GM12873 (cell line): ENCODE measurements around the gene C6orf163.

Experiments
- TF ChIP-seq, protein P1 (sequence below): IDR thresholded peaks from 2 replicates; pipeline ENCODE4 v1.5.1; 2012; ENCODE audit warnings: low read depth, mild to moderate bottlenecking, moderate library complexity, low read length, control low read depth; ENCODE audit not compliant: insufficient read depth; ENCODE audit errors: missing control alignments

C6orf163 gene

DNA sequence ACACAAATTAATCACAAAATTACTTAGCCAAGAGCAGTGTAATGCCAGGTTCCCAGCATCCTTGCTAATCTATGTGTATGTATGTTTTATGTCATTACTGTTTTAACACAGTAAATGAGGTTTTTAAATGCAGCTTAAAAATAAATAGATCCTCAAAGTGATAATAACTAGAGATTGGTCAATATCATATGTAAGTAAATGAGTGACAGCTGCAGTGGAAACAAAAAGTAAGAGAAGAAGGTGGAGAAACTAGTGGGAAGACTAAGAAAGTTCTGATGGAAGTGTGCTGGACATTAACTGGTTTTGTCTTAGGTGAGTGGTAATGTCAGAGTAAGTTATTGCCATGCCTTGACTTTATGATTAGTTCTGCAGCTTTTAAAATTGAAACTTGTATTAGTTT is 13.7 kb upstream of the C6orf163 start:
- TF ChIP-seq, protein P1, sequence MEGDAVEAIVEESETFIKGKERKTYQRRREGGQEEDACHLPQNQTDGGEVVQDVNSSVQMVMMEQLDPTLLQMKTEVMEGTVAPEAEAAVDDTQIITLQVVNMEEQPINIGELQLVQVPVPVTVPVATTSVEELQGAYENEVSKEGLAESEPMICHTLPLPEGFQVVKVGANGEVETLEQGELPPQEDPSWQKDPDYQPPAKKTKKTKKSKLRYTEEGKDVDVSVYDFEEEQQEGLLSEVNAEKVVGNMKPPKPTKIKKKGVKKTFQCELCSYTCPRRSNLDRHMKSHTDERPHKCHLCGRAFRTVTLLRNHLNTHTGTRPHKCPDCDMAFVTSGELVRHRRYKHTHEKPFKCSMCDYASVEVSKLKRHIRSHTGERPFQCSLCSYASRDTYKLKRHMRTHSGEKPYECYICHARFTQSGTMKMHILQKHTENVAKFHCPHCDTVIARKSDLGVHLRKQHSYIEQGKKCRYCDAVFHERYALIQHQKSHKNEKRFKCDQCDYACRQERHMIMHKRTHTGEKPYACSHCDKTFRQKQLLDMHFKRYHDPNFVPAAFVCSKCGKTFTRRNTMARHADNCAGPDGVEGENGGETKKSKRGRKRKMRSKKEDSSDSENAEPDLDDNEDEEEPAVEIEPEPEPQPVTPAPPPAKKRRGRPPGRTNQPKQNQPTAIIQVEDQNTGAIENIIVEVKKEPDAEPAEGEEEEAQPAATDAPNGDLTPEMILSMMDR: no peak

DNA sequence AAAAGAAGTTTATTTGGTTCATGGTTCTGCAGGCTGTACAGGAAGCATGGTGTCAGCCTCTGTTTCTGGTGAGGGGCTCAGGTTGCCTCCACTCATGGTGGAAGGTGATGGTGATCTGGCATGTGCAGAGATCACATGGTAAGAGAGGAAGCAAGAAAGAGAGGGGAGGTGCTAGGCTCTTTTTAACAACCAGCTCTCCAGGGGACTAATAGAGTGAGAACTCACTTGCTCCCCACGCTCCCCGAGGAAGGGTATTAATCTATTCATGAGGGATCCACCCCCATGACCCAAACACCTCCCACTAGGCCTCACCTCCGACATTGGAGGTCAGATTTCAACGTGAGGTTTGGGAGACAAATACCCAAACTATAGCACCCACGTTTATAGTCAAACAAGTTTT is 11.6 kb upstream of the C6orf163 start:
- TF ChIP-seq, protein P1: no peak

DNA sequence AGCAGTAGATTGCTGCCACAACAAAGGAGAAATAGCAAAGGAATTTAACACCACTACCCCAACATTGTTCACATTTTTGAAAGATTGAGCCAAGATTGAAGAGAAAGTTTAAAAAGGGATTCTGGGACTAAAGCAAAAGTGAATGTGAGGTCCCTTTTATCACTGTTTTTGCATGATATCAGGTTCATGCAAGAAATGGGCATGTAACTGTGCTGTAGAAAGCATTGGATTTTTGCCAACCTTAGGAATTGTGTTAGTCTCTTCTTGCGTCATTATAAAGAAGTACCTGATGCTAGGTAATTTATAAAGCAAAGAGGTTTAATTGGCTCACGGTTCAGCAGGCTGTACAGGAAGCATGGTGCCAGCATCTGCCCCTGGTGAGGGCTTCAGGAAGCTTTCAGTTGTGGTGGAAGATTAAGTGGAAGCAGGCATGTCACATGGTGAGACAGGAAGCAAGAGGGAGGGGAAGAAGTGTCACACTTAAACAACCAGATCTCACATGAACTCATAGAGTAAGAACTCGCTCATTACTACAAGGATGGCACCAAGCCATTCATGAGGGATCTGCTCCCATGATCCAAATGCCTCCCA is 10.9 kb upstream of the C6orf163 start:
- TF ChIP-seq, protein P1: no peak

DNA sequence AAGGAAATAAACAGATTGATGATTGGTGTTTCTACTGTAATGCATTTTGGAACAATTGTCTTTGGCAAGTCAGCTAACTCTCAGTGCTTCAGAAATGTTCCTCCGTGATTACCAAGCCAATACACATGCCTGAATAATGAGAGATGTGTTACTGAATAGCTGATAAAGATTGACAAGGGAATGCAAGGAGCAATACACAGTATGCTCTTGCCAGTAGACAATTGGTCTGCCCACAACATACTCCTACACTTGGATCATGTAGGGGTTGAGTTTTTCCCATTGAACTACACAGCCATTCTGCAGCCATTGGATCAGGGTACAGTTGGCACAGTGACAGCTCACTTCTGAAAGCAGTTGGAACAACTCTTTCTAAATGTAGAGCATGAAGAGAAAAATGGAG is 9.9 kb upstream of the C6orf163 start:
- TF ChIP-seq, protein P1: no peak

DNA sequence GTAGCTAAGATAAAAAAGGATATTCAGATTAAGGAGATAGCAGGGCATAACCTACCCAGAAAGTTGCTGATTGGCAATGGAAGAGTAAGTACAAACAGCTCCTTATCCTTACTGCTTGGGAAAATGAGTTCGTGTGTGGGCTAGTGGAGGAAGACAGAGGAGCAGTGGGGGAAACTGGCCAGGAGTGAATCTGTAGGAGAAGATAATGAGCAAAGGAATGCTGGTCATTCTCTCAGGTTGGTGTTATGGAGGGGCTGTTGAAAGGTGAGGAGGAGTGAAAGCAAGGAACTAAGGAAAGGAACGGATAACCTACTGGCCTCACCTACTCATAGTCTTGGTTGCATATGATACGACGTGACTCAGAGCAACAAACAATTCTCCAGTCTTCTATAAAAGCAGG is 8.2 kb upstream of the C6orf163 start:
- TF ChIP-seq, protein P1: no peak

DNA sequence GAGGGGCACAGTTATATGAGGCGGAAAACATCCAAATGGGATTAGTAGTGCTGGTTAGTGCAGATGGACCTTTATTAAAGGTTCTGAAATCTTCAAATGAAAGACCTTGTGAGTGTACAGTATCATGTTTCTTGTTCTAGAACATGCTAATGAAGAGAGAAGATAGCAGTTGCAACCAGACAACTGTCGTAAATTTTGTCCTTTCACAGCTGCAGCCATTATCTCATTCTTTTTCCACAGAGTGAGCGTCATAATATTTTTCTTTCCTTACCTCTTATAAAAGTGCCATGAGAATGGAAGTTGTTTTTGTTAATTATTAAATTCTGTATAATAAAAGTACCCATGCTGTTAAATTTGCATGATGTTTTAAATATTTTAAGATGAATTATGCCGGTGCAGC is 4.4 kb upstream of the C6orf163 start:
- TF ChIP-seq, protein P1: no peak

DNA sequence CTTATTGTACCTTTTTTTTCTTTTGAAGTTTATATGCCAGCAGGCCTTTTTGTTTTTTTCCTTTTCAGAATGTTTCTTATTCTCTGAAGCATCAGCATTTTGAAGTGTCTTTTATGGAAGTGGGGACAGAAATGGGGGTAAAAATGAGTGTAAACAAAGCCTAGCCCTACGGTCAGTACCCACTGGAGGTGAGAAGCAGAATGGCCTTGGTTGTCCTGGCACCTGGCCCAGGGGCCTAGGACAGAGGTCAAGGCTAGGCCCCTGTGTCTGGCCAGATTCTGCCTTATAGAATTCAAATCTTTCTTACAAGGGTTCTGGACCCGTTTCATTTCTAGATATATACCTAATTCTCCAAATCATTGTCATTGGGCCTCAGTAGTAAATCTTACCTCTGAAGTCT is 3.5 kb upstream of the C6orf163 start:
- TF ChIP-seq, protein P1: no peak

DNA sequence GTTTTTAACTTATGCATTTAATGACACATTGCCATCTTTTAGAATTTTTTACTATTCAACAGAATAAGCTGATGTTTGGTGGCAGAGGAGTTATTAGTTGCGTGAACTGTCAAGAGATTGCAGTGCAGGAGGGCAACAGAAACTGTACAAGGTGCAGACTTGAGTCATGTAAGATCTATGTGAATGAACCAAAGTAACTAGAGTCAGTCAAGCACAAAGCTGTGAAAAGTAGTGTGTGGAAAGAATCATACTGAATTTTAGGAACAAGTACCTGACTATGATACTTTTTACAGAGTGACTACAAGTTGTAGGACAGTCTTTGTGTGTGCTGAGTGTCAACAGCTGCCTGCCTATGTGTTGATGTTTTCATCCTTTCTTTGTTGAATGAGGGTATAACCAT is 2.7 kb upstream of the C6orf163 start:
- TF ChIP-seq, protein P1: no peak
